ENCODE measurements around the gene RAPH1. TPM values are rescaled to one million over a fixed set of nuclear protein-coding genes. Genes with fewer than 3 reads are reported as not detected.

The RAPH1 gene
- total RNA-seq, 1 donor from 2014 or later: 50.4 TPM

GRCh38 chr2:203500951-203501350 lies 34.1 kb downstream of the RAPH1 start:
- no peaks in the 10 kb centered on the region for H3K4me1 ChIP-seq (ENCODE audit: insufficient read depth, low read length)
- no peaks in the 10 kb centered on the region for H3K9me3 ChIP-seq (ENCODE audit: insufficient read depth, low read depth, low read length)
- FAIRE-seq (no peak), DNase-seq (ENCODE audit: low read depth) (no peak)
- Mint-ChIP-seq H3K4me1 (ENCODE audit: low read depth, unreplicated experiment) (peaks cover 4% of the 10 kb centered on the region), H3K36me3 (ENCODE audit: low read depth, unreplicated experiment) (peaks cover 9% of the 10 kb centered on the region), H3K4me3 (ENCODE audit: unreplicated experiment) (no peak overlapping the region), H3K27me3 (ENCODE audit: low read depth, unreplicated experiment) (no peaks in the 10 kb centered on the region), H3K27ac (ENCODE audit: unreplicated experiment) (no peak overlapping the region), H3K9me3 (ENCODE audit: unreplicated experiment) (peaks cover 3% of the 10 kb centered on the region)
- TF ChIP-seq EZH2 (IDR thresholded peaks at IDR 0.05; ENCODE audit: insufficient read depth, low read length): no peak
- no peak for TF ChIP-seq CTCF (IDR thresholded peaks at IDR 0.05; ENCODE audit: insufficient read depth, low read depth, low read length)
- no peaks in the 10 kb centered on the region for H3K27me3 ChIP-seq (ENCODE audit: insufficient read depth, low read length)
- peaks cover 42% of the 10 kb centered on the region for H4K20me1 ChIP-seq (ENCODE audit: insufficient read depth, low read length)
- H3K4me3 ChIP-seq (ENCODE audit: insufficient read depth, low read depth, low read length): no peak overlapping the region
- no peak overlapping the region for H2AFZ ChIP-seq (ENCODE audit: low read depth, low read length)
- peaks cover 3% of the 10 kb centered on the region for H3K36me3 ChIP-seq (ENCODE audit: insufficient read depth, low read length)
- H3K4me2 ChIP-seq (ENCODE audit: low read length): no peak overlapping the region
- peaks cover 97% of the 10 kb centered on the region for H3K79me2 ChIP-seq (ENCODE audit: insufficient read depth, low read length)
- H3K9ac ChIP-seq (ENCODE audit: low read length): no peak overlapping the region
- no peak overlapping the region for H3K27ac ChIP-seq (ENCODE audit: low read depth, low read length)

GRCh38 chr2:203500297-203500696 lies 34.8 kb downstream of the RAPH1 start:
- Histone ChIP-seq H2AFZ (ENCODE audit: low read depth, low read length) (no peak overlapping the region), H3K79me2 (ENCODE audit: insufficient read depth, low read length) (peaks cover 97% of the 10 kb centered on the region), H4K20me1 (ENCODE audit: insufficient read depth, low read length) (peaks cover 37% of the 10 kb centered on the region), H3K27ac (ENCODE audit: low read depth, low read length) (no peak overlapping the region), H3K4me2 (ENCODE audit: low read length) (no peak overlapping the region), H3K9ac (ENCODE audit: low read length) (no peak overlapping the region), H3K4me3 (ENCODE audit: insufficient read depth, low read depth, low read length) (no peak overlapping the region), H3K27me3 (ENCODE audit: insufficient read depth, low read length) (no peaks in the 10 kb centered on the region), H3K36me3 (ENCODE audit: insufficient read depth, low read length) (peaks cover 3% of the 10 kb centered on the region), H3K9me3 (ENCODE audit: insufficient read depth, low read depth, low read length) (no peaks in the 10 kb centered on the region), H3K4me1 (ENCODE audit: insufficient read depth, low read length) (no peaks in the 10 kb centered on the region)
- H3K9me3 Mint-ChIP-seq (ENCODE audit: unreplicated experiment): peaks cover 3% of the 10 kb centered on the region
- H3K27ac Mint-ChIP-seq (ENCODE audit: unreplicated experiment): no peak overlapping the region
- H3K27me3 Mint-ChIP-seq (ENCODE audit: low read depth, unreplicated experiment): no peaks in the 10 kb centered on the region
- peaks cover 9% of the 10 kb centered on the region for H3K36me3 Mint-ChIP-seq (ENCODE audit: low read depth, unreplicated experiment)
- peaks cover 4% of the 10 kb centered on the region for H3K4me1 Mint-ChIP-seq (ENCODE audit: low read depth, unreplicated experiment)
- TF ChIP-seq EZH2 (IDR thresholded peaks at IDR 0.05; ENCODE audit: insufficient read depth, low read length) (no peak), CTCF (IDR thresholded peaks at IDR 0.05; ENCODE audit: insufficient read depth, low read depth, low read length) (no peak)
- FAIRE-seq (peak; percentile 58), DNase-seq (ENCODE audit: low read depth) (no peak)
- H3K4me3 Mint-ChIP-seq (ENCODE audit: unreplicated experiment): no peak overlapping the region

GRCh38 chr2:203498161-203498560 lies 36.9 kb downstream of the RAPH1 start:
- Histone ChIP-seq H2AFZ (ENCODE audit: low read depth, low read length) (no peak overlapping the region), H3K9me3 (ENCODE audit: insufficient read depth, low read depth, low read length) (no peaks in the 10 kb centered on the region), H3K9ac (ENCODE audit: low read length) (no peak overlapping the region), H3K4me2 (ENCODE audit: low read length) (peak overlapping the region; percentile 20), H3K4me3 (ENCODE audit: insufficient read depth, low read depth, low read length) (no peak overlapping the region), H3K79me2 (ENCODE audit: insufficient read depth, low read length) (peaks cover 94% of the 10 kb centered on the region), H3K36me3 (ENCODE audit: insufficient read depth, low read length) (peaks cover 7% of the 10 kb centered on the region), H3K27ac (ENCODE audit: low read depth, low read length) (peak overlapping the region; percentile 43), H3K4me1 (ENCODE audit: insufficient read depth, low read length) (peaks cover 2% of the 10 kb centered on the region), H3K27me3 (ENCODE audit: insufficient read depth, low read length) (no peaks in the 10 kb centered on the region), H4K20me1 (ENCODE audit: insufficient read depth, low read length) (peaks cover 30% of the 10 kb centered on the region)
- peak; percentile 13 for FAIRE-seq
- peak; percentile 85 for DNase-seq (ENCODE audit: low read depth)
- Mint-ChIP-seq H3K27ac (ENCODE audit: unreplicated experiment) (no peak overlapping the region), H3K4me1 (ENCODE audit: low read depth, unreplicated experiment) (peaks cover 5% of the 10 kb centered on the region), H3K27me3 (ENCODE audit: low read depth, unreplicated experiment) (no peaks in the 10 kb centered on the region), H3K36me3 (ENCODE audit: low read depth, unreplicated experiment) (peaks cover 3% of the 10 kb centered on the region), H3K4me3 (ENCODE audit: unreplicated experiment) (no peak overlapping the region), H3K9me3 (ENCODE audit: unreplicated experiment) (no peaks in the 10 kb centered on the region)
- TF ChIP-seq CTCF (IDR thresholded peaks at IDR 0.05; ENCODE audit: insufficient read depth, low read depth, low read length) (no peak), EZH2 (IDR thresholded peaks at IDR 0.05; ENCODE audit: insufficient read depth, low read length) (no peak)
